ENCODE data around the gene GKN1. TPM values are rescaled to one million over a fixed set of nuclear protein-coding genes. Genes with fewer than 3 reads are reported as not detected.

The GKN1 gene
- total RNA-seq, 1 experiment from 2014 or later = not detected

Other genes starting within 250 kb of the GKN1 start
- gene ARHGAP25, start 239.8 kb upstream of the GKN1 start, total RNA-seq (2014; rRNA removed; shearing (Covaris generic)) = 0.49 and 0.56 TPM in 2 replicates
- not detected in 2 replicates for gene BMP10, start 103.2 kb upstream of the GKN1 start, total RNA-seq (2014; rRNA removed; shearing (Covaris generic))
- not detected in 2 replicates for gene GKN2, start 21.7 kb upstream of the GKN1 start, total RNA-seq (2014; rRNA removed; shearing (Covaris generic))
- 27.4 and 34.5 TPM in 2 replicates for gene ANTXR1, start 38.5 kb downstream of the GKN1 start, total RNA-seq (2014; rRNA removed; shearing (Covaris generic))